Measurements from ENCODE around the gene BATF.
A peak's percentile ranks its signal among the peaks of the same experiment; 100 is the strongest.

DNA sequence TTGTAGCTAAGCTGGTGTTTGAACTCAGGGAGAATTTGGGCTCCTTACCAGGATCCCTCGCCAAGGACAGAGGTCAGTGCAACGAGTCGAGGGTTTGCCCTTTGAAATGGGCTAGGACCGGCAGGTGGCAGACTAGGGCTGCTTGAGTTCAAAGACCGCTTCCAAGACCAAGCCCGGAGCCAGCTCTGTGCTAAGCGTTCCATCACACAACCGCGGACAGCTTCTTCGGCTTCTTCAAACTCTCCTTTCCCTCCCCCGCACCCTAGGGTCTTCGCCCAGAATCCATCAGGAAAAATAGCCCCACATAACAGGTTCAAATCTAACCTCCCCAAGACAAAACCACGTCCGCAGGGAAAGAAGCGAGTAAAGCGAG lies 55.4 kb downstream of the BATF start:
- TF ChIP-seq CTCF (IDR thresholded peaks at IDR 0.05) (peak; percentile 63 to 81 (median 78)), POLR2A (IDR thresholded peaks at IDR 0.05) (no peak)
